ENCODE measurements around the gene WAC. TPM values are rescaled to one million over a fixed set of nuclear protein-coding genes. Genes with fewer than 3 reads are reported as not detected.

The WAC gene
- total and polyA plus RNA-seq, 2 of the 13 experiments (the other 11 are each of a cell fraction or from before 2014, with no cell fraction given), result 69.1 to 96.2 TPM

GRCh38 chr10:28533571-28534304 is 820 bp downstream of the WAC start (continued):
- TF ChIP-seq AKNA (CRISPR knock-in tag; IDR thresholded peaks at IDR 0.05; ENCODE audit: borderline replicate concordance), result no peak
- no peak for TF ChIP-seq HHEX (CRISPR knock-in tag; IDR thresholded peaks at IDR 0.05)
- no peak for TF ChIP-seq ATF3 (CRISPR knock-in tag; IDR thresholded peaks at IDR 0.05)
- no peak for TF ChIP-seq ZNF256 (CRISPR knock-in tag; conservative IDR thresholded peaks at IDR 0.05)
- peak; percentile 19; the same call in 1 of the 2 replicates for TF ChIP-seq TAF1 (CRISPR knock-in tag; IDR thresholded peaks at IDR 0.05)
- TF ChIP-seq ZBTB20 (CRISPR knock-in tag; IDR thresholded peaks at IDR 0.05; ENCODE audit: borderline replicate concordance, low read depth), result peak; percentile 21; the same call in 1 of the 2 replicates
- TF ChIP-seq KLF13 (CRISPR knock-in tag; IDR thresholded peaks at IDR 0.05), result no peak
- TF ChIP-seq TEAD2 (CRISPR knock-in tag; IDR thresholded peaks at IDR 0.05), result no peak
- TF ChIP-seq ZNF784 (CRISPR knock-in tag; IDR thresholded peaks at IDR 0.05; ENCODE audit: borderline replicate concordance), result no peak
- TF ChIP-seq ZBTB33 (CRISPR knock-in tag; IDR thresholded peaks at IDR 0.05), result no peak
- no peak for TF ChIP-seq ZBTB25 (CRISPR knock-in tag; IDR thresholded peaks at IDR 0.05)
- TF ChIP-seq ZNF546 (CRISPR knock-in tag; conservative IDR thresholded peaks at IDR 0.05), result no peak
- TF ChIP-seq TCF7L2 (IDR thresholded peaks at IDR 0.05; ENCODE audit: low read depth, low read length), result no peak
